MM.1S (cell line): ENCODE results near the gene TRAPPC12.

Experiments
- DNase-seq: peaks from one replicate; pipeline ENCODE4 v3.0.0-alpha.2; 2015
- H2AFZ ChIP-seq: fragments of 300-600 bp; sonication (generic); 2 replicates; pipeline ENCODE4 v1.6.0; 2016; ENCODE audit warnings: antibody characterized with exemption, low read length
- H3F3A ChIP-seq: fragments of 300-600 bp; sonication (generic); 2 replicates; pipeline ENCODE4 v1.6.1; 2016; ENCODE audit warnings: mild to moderate bottlenecking, antibody characterized with exemption, low read length, moderate library complexity, mixed read lengths; ENCODE audit not compliant: insufficient read depth
- H3K27ac ChIP-seq: fragments of 300-600 bp; sonication (generic); 2 replicates; pipeline ENCODE4 v1.5.1; 2016; ENCODE audit warnings: mild to moderate bottlenecking, low read length
- H3K27me3 ChIP-seq: fragments of 300-600 bp; sonication (generic); replicated peaks from 2 replicates; pipeline ENCODE4 v1.6.0; 2016; ENCODE audit warnings: low read length; ENCODE audit not compliant: insufficient read depth
- H3K36me3 ChIP-seq: fragments of 300-600 bp; sonication (generic); replicated peaks from 2 replicates; pipeline ENCODE4 v1.6.1; 2016; ENCODE audit warnings: mild to moderate bottlenecking, low read length, mixed read lengths; ENCODE audit not compliant: insufficient read depth
- H3K4me1 ChIP-seq: fragments of 300-600 bp; sonication (generic); 2 replicates; pipeline ENCODE4 v1.6.1; 2016; ENCODE audit warnings: low read length, mixed read lengths
- H3K4me2 ChIP-seq: fragments of 300-600 bp; sonication (generic); 2 replicates; pipeline ENCODE4 v1.6.0; 2016; ENCODE audit warnings: low read depth, low read length
- H3K4me3 ChIP-seq: fragments of 300-600 bp; sonication (generic); 2 replicates; pipeline ENCODE4 v1.5.1; 2016; ENCODE audit warnings: low read length, mixed read lengths
- H3K79me2 ChIP-seq: fragments of 300-600 bp; sonication (generic); 2 replicates; pipeline ENCODE4 v1.6.1; 2016; ENCODE audit warnings: mixed run types, low read length, mixed read lengths
- H3K9ac ChIP-seq: fragments of 300-600 bp; sonication (generic); 2 replicates; pipeline ENCODE4 v1.6.1; 2016; ENCODE audit warnings: low read length, mixed read lengths
- H3K9me2 ChIP-seq: fragments of 300-600 bp; sonication (generic); replicated peaks from 2 replicates; pipeline ENCODE4 v1.6.1; 2016; ENCODE audit warnings: mild to moderate bottlenecking, low read length, mixed read lengths; ENCODE audit not compliant: insufficient read depth
- H3K9me3 ChIP-seq: fragments of 300-600 bp; sonication (generic); replicated peaks from 2 replicates; pipeline ENCODE4 v1.6.1; 2016; ENCODE audit warnings: mild to moderate bottlenecking, low read length, mixed read lengths; ENCODE audit not compliant: insufficient read depth
- H4K20me1 ChIP-seq: fragments of 300-600 bp; sonication (generic); 2 replicates; pipeline ENCODE4 v1.6.1; 2016; ENCODE audit warnings: mild to moderate bottlenecking, low read length, moderate library complexity, mixed read lengths; ENCODE audit not compliant: insufficient read depth
- EZH2 ChIP-seq: fragments of 300-600 bp; sonication (generic); optimal IDR thresholded peaks from 2 replicates; pipeline ENCODE3; 2017; ENCODE audit warnings: low read depth, mild to moderate bottlenecking, antibody characterized with exemption, low read length, mixed read lengths
- EZH2phosphoT487 ChIP-seq: fragments of 300-600 bp; sonication (generic); IDR thresholded peaks from 2 replicates; pipeline ENCODE4 v1.6.1; 2018; ENCODE audit warnings: antibody characterized with exemption, low read length
- TF ChIP-seq, protein P1 (sequence below): fragments of 300-600 bp; sonication (generic); IDR thresholded peaks from 2 replicates; pipeline ENCODE4 v1.5.1; 2016; ENCODE audit warnings: antibody characterized with exemption, low read length, mixed read lengths

TRAPPC12 gene

DNA sequence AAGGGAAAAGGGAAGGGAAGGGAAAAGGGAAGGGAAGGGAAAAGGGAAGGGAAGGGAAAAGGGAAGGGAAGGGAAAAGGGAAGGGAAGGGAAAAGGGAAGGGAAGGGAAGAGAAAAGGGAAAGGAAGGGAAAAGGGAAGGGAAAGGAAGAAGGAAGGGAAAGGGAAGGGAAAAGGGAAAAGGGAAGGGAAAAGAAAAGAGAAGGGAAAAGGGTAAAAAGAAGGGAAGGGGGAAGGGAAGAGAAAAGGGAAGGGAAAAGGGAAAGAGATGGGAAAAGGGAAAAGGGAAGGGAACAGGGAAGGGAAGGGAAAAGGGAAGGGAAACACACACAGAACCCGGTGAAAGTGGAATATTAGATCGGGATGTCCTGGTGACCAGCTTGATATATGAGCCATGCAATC lies 42.6 kb upstream of the TRAPPC12 start:
- H3K36me3 ChIP-seq, result no peaks in the 10 kb centered on the region
- no peak overlapping the region for H3K9ac ChIP-seq
- H3K79me2 ChIP-seq, result no peaks in the 10 kb centered on the region
- no peaks in the 10 kb centered on the region for H3K9me3 ChIP-seq
- no peak overlapping the region for H2AFZ ChIP-seq
- DNase-seq, result no peak
- no peak overlapping the region for H3K4me3 ChIP-seq
- H3K4me2 ChIP-seq, result no peak overlapping the region
- H3K9me2 ChIP-seq, result no peaks in the 10 kb centered on the region
- no peak overlapping the region for H3K27ac ChIP-seq
- H4K20me1 ChIP-seq, result no peaks in the 10 kb centered on the region
- TF ChIP-seq, protein P1, sequence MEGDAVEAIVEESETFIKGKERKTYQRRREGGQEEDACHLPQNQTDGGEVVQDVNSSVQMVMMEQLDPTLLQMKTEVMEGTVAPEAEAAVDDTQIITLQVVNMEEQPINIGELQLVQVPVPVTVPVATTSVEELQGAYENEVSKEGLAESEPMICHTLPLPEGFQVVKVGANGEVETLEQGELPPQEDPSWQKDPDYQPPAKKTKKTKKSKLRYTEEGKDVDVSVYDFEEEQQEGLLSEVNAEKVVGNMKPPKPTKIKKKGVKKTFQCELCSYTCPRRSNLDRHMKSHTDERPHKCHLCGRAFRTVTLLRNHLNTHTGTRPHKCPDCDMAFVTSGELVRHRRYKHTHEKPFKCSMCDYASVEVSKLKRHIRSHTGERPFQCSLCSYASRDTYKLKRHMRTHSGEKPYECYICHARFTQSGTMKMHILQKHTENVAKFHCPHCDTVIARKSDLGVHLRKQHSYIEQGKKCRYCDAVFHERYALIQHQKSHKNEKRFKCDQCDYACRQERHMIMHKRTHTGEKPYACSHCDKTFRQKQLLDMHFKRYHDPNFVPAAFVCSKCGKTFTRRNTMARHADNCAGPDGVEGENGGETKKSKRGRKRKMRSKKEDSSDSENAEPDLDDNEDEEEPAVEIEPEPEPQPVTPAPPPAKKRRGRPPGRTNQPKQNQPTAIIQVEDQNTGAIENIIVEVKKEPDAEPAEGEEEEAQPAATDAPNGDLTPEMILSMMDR, result no peak
- TF ChIP-seq EZH2phosphoT487 (no peak), EZH2 (no peak)
- H3K4me1 ChIP-seq, result no peaks in the 10 kb centered on the region
- no peaks in the 10 kb centered on the region for H3K27me3 ChIP-seq
- H3F3A ChIP-seq, result no peaks in the 10 kb centered on the region

GRCh38 chr2:3338340-3338739 lies 41.2 kb upstream of the TRAPPC12 start:
- no peaks in the 10 kb centered on the region for H3K4me1 ChIP-seq
- no peaks in the 10 kb centered on the region for H3F3A ChIP-seq
- H3K4me3 ChIP-seq, result no peak overlapping the region
- no peaks in the 10 kb centered on the region for H3K36me3 ChIP-seq
- no peaks in the 10 kb centered on the region for H3K9me3 ChIP-seq
- DNase-seq, result no peak
- H3K27ac ChIP-seq, result no peak overlapping the region
- no peaks in the 10 kb centered on the region for H3K9me2 ChIP-seq
- H3K79me2 ChIP-seq, result no peaks in the 10 kb centered on the region
- H2AFZ ChIP-seq, result no peak overlapping the region
- H3K9ac ChIP-seq, result no peak overlapping the region
- H4K20me1 ChIP-seq, result no peaks in the 10 kb centered on the region
- H3K4me2 ChIP-seq, result no peak overlapping the region
- H3K27me3 ChIP-seq, result no peaks in the 10 kb centered on the region
- TF ChIP-seq EZH2 (no peak), EZH2phosphoT487 (no peak)
- TF ChIP-seq, protein P1, result no peak

GRCh38 chr2:3340144-3340543 lies 39.4 kb upstream of the TRAPPC12 start:
- no peak overlapping the region for H3K9ac ChIP-seq
- no peak for TF ChIP-seq EZH2
- no peaks in the 10 kb centered on the region for H3K9me2 ChIP-seq
- no peaks in the 10 kb centered on the region for H3K36me3 ChIP-seq
- H2AFZ ChIP-seq, result no peak overlapping the region
- no peaks in the 10 kb centered on the region for H3F3A ChIP-seq
- H3K4me2 ChIP-seq, result no peak overlapping the region
- H3K27ac ChIP-seq, result no peak overlapping the region
- DNase-seq, result no peak
- H3K27me3 ChIP-seq, result no peaks in the 10 kb centered on the region
- H3K9me3 ChIP-seq, result no peaks in the 10 kb centered on the region
- H4K20me1 ChIP-seq, result no peaks in the 10 kb centered on the region
- H3K79me2 ChIP-seq, result no peaks in the 10 kb centered on the region
- no peak overlapping the region for H3K4me3 ChIP-seq
- H3K4me1 ChIP-seq, result no peaks in the 10 kb centered on the region

GRCh38 chr2:3341336-3341735 lies 38.2 kb upstream of the TRAPPC12 start:
- Histone ChIP-seq H4K20me1 (no peaks in the 10 kb centered on the region), H3K9me2 (no peaks in the 10 kb centered on the region), H3K4me1 (no peaks in the 10 kb centered on the region), H3K9me3 (no peaks in the 10 kb centered on the region), H3K27me3 (no peaks in the 10 kb centered on the region), H3K27ac (no peak overlapping the region), H3F3A (no peaks in the 10 kb centered on the region), H3K4me3 (no peak overlapping the region), H3K4me2 (no peak overlapping the region), H3K79me2 (no peaks in the 10 kb centered on the region), H3K36me3 (no peaks in the 10 kb centered on the region), H3K9ac (no peak overlapping the region), H2AFZ (no peak overlapping the region)
- TF ChIP-seq, protein P1, result no peak
- TF ChIP-seq EZH2phosphoT487, result no peak
- no peak for TF ChIP-seq EZH2
- DNase-seq, result no peak
